CD4-positive, alpha-beta T cell treated with Interleukin-15 for 4 hours (primary cell): ENCODE data around the gene TMEM212.
"Not testable (repeated sequence)": the region's sequence is repeated elsewhere in the genome, so short reads cannot be mapped to it uniquely, and the experiment has no call there.

Source experiments
- DNase-seq: peaks from one replicate; pipeline ENCODE4 v3.0.0-alpha.2; 2020; ENCODE audit warnings: low spot score

TMEM212 gene

DNA sequence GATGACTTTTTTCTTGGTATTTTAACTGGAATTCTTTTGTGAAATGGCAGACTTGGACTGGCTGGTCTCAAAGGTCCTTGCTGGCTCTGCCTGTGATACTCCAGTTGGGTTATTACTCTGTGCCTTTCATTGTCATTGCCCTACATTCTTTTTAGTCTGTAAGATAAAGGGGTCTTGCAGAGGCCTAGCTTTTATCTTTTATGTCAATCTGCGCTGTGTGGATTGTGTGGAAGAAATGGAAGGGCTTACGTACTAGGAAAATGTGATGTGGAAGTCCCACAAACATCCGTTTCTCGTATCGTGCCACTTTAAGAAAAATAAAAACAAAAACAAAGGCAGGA, 8.7 kb upstream of the TMEM212 start:
- no peak for DNase-seq

DNA sequence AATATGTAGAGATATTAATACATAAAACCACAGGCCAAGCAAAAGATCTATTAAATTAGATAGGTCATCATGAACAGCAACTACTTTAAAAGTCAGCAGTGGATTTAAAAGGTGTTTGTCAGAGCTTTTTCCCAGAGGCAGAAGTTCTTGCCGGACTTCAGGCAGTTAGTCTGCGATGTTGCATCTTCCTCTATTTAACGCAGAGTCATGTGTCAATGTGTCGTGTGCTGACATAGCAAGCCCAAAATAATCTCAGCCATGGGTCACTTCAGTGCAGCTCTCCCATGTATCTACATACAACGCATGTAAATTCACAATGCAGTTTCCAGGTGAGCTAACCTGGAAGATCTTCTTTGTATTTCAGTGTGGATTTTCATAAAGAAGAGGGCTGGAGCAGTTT, 8.0 kb upstream of the TMEM212 start:
- DNase-seq = no peak

- DNase-seq = no peak
Observed at GRCh38 chr3:171835613-171836012, 7.5 kb upstream of the TMEM212 start.

DNA sequence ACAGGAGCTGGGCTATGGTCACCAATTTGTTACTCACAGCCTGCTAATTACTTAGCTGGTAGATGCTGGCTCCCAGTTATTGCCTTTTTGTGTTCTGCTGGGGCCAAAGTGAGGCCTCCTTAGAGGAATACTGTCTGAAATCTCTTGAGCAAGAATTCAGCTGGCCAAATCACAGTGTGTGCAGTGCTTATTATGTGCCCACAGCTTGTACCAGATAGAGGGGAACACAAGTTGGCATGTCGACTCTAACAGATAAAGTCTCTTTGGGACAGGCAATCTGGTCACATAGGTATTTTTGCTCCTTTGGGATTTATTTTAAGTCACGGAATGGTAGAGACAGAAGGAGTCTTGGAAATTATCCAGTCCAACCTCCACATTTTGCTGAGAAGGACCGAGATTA, 6.3 kb upstream of the TMEM212 start:
- DNase-seq = no peak

GRCh38 chr3:171837698-171838097, 5.5 kb upstream of the TMEM212 start:
- DNase-seq = no peak

DNA sequence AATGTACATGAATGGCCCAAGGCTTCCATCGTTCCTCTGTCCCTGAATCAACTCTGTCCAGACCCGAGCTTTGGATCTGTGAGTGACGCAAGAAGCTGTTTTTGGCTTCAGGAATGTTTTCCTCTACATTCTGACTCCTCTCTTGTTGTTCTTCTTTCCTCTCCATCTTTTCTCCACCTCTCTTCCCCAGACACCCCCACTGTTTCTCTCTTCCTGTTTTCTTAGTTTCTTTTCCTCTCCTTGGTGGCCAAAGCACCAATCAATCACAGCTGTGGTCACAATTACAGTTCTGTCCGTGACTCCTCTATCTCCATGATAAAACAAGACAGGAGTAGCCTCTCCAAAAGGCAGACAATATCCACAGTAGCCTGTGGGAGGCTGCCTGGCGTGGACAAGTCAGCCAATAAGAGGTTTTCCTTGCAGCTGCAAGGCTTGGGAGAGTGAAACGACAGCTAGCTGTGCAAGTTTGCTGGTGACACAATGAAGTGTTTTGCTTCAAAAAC, 4.9 kb upstream of the TMEM212 start:
- DNase-seq = no peak

- no peak for DNase-seq
Observed at GRCh38 chr3:171839270-171839669, 3.9 kb upstream of the TMEM212 start.

GRCh38 chr3:171840445-171840810, 2.7 kb upstream of the TMEM212 start:
- no peak for DNase-seq

- DNase-seq = no peak
Observed at GRCh38 chr3:171840811-171841619, 2.1 kb upstream of the TMEM212 start.

DNA sequence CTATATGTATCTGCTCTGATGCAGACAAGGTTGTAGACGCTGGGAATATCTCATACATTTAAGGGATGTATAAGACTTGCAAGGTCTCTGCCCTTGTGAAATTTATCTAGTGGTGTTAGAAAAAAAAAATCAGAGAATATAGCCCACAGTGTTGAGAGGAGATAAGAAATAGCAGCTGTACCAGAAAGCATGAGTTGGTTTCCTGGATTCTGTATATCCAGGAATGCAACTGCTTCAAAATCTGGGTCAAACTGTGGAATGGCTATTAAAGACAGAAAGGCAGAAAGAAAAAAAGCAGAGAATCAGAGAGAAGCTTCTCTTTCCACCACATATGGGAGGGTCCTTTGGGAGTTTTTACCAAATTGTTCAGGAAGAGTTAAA, 1.5 kb upstream of the TMEM212 start:
- DNase-seq = no peak

- no peak for DNase-seq
Observed at GRCh38 chr3:171844873-171845272, 1.7 kb downstream of the TMEM212 start.

- no peak for DNase-seq
Observed at GRCh38 chr3:171845481-171846284, 2.5 kb downstream of the TMEM212 start.

GRCh38 chr3:171846597-171846996, 3.4 kb downstream of the TMEM212 start:
- no peak for DNase-seq

- DNase-seq = no peak
Observed at GRCh38 chr3:171847133-171847532, 4.0 kb downstream of the TMEM212 start.

DNA sequence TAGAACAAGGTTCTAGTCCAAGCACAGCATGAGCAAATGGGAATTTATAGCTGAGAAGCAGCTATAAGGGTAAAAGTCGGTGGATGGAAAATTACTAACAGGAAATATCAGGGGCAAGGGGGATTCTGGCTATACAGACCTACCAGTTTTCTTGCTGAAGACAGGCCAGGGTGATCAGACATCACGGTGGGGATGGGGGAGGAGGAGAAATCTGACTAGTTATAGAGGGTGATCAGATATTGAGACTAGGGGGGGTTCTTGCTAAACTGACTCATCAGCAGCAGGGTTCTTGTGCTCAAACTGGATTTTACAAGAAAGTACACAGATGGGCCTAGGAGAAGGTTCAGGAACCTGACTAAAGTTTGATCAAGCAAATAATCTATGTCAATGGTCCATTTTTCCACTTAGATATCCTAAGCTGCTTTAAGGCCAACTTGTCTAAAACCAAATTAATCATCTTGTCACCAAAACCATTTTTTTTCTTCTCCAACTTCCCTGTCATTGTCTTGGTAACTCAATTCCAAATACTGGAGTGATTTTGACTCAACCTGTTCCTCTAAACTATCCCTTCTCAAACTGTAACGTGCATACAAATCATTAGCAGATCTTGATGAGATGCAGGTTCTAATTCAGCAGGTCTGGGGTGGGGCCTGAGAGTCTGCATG, 4.6 kb downstream of the TMEM212 start:
- DNase-seq = no peak

DNA sequence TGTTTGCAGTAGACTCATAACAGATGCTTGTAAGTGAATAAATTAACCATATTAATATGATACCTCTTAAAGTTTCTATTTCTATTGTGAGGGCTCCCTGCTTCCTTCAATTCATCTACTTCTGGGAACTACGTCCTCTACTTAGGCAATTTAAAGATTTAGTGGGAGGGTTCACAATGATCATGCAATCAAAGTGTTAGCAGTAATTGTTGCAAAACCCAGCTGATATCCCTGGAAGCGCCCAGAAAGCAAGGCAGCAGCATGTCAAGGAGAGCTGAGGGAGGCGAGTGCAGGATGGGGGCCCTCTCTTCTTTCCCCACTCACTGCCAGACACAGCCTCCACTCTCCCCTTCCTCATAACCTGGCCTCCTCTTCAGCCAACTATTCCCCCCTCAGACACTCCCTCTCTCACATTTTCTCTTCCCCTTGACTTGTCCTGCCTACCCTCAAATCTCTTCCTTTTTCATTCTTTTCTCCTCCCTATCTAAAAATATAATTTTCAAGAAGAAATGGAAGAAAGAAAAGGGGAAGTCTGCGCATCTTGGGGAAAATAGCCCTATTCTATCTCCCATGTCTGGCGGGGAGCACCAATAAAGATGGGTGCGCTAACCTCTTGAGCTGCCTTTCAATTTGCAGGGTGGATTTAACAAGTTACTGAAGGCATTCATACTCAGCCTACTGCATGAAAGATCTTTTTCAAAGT, 6.6 kb downstream of the TMEM212 start:
- DNase-seq = no peak

GRCh38 chr3:171850320-171850959, 7.3 kb downstream of the TMEM212 start:
- no peak for DNase-seq

DNA sequence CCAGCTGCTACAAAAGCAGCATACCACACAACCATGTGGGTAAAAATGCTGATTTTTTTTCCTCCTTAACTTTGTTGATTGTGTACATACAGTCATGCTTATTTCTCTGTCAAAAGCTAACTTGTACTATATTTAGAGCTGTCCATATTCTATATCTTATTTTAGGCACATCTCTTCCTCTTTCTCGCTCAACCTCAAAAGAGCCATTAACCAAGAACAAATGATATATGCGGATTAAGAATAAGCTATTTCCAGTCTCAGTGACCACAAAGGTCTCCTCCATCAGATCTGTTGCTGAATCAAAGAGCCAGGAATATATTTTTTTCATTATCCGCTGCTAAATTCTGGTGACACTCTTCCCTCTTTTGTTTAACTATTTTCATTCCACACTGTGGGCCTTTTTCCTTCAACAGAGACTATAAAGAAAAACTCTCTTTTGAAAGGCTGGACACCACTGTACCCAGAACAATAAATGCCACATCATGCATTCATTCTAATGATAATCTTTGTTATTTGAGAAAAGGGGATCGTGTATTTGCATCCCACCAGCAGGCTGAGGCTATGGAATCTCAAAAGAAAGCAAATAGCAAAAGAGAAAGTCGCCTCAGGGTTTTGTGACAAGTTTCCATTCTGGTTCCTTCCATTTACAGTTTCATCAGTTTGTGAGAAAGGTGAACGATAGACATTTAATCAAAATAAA, 8.0 kb downstream of the TMEM212 start:
- DNase-seq = no peak

DNA sequence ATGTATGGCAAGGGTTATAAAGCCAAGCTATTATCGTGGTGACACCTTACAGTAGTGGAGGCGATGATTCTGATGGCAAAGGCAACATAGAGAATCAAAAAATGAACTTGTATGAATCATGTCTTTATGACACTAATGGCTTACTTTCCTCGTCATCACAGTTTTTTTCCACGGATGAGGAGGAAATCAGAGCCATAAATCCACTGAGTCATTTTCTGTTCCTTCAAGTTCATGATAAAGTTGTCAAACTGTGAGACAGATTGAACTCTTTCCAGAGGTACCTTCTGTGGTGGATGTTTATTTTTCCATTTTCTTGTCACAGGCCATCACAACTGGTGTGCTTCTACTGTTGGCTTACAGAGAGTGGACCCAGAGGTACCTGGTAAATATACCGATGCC, 8.5 kb downstream of the TMEM212 start:
- no peak for DNase-seq

- no peak for DNase-seq
Observed at GRCh38 chr3:171854649-171855305, 11.6 kb downstream of the TMEM212 start.

- not testable (repeated sequence) for DNase-seq
Observed at GRCh38 chr3:171858770-171859169, 15.6 kb downstream of the TMEM212 start.
